Activated CD8-positive, alpha-beta T cell treated with anti-CD3 and anti-CD28 coated beads for 36 hours (primary cell): ENCODE results near the gene CTNNAL1. TPM values are rescaled to one million over a fixed set of nuclear protein-coding genes. Genes with fewer than 3 reads are reported as not detected.
A peak's percentile ranks its signal among the peaks of the same experiment; 100 is the strongest.

Experiments
- ATAC-seq: fragments of 200-7000 bp; cut with Tn5 transposase; one replicate; pipeline ENCODE4 v1.10.0; 2021; ENCODE audit warnings: mild to moderate bottlenecking, moderate library complexity
- CTCF ChIA-PET: fragments of 350-600 bp; sonication (Branson Sonifier 250); formaldehyde crosslinking; loops from one replicate; lab custom pipeline; 2021; ENCODE audit warnings: antibody characterized with exemption; lab: Charles Lee
- POLR2A ChIA-PET: fragments of 350-600 bp; sonication (Branson Sonifier 250); formaldehyde crosslinking; loops from one replicate; lab custom pipeline; 2021; ENCODE audit warnings: antibody characterized with exemption; lab: Charles Lee
- DNase-seq: peaks from one replicate; pipeline ENCODE4 v3.0.0-alpha.2; 2020
- H3K27ac Mint-ChIP-seq: one replicate; pipeline ENCODE4 v1.8.0; 2021; ENCODE audit warnings: mild to moderate bottlenecking, mixed read lengths
- H3K27me3 Mint-ChIP-seq: one replicate; pipeline ENCODE4 v1.8.0; 2021; ENCODE audit warnings: mixed read lengths
- H3K36me3 Mint-ChIP-seq: one replicate; pipeline ENCODE4 v1.8.0; 2021; ENCODE audit warnings: low read depth, mixed read lengths
- H3K4me1 Mint-ChIP-seq: one replicate; pipeline ENCODE4 v1.8.0; 2021; ENCODE audit warnings: low read depth, mixed read lengths
- H3K4me3 Mint-ChIP-seq: one replicate; pipeline ENCODE4 v1.8.0; 2021; ENCODE audit warnings: mild to moderate bottlenecking, moderate library complexity, mixed read lengths
- H3K9me3 Mint-ChIP-seq: one replicate; pipeline ENCODE4 v1.8.0; 2021; ENCODE audit warnings: mixed read lengths
- intact Hi-C: fragments of 100-400 bp; cut with micrococcal nuclease; formaldehyde crosslinking; loops from one replicate; pipeline ENCODE4 v1.10.0; 2022
- total RNA-seq, 2 experiments: library from RNA; stranded (reverse); gene quantifications; one replicate each; pipeline ENCODE4 v1.2.3, GENCODE V29; 2021
- TF ChIP-seq, protein P1 (sequence below): fragments of 200-600 bp; IDR thresholded peaks from one replicate; pipeline ENCODE4 v1.8.0; 2022; ENCODE audit warnings: antibody characterized with exemption, mild to moderate bottlenecking

The CTNNAL1 gene
- total RNA-seq, 2 experiments from 2014 or later = 24.1 to 26.0 TPM

DNA sequence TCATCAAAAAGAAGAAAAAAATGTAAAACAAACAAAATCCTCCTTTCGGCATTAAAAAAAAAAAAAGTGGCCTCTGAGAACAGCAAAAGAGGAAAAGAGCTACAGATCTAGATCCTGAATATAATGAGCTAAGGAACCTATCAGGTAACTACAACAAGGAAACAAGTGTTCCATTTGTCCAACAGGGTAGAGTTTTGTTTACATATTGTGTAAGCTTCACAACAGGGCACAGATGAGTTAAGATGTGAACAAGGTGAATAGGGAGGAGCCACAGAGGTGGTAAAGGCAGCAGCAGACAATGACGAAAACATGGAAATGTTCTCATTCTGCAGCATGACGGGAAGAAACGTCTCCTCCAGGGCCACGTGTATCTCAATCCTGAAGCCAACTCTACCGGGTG lies 93.8 kb downstream of the CTNNAL1 start:
- peaks cover 34% of the 10 kb centered on the region for H3K36me3 Mint-ChIP-seq
- H3K27me3 Mint-ChIP-seq = no peaks in the 10 kb centered on the region
- ATAC-seq (no peak), DNase-seq (no peak)
- H3K9me3 Mint-ChIP-seq = no peaks in the 10 kb centered on the region
- CTCF ChIA-PET = no interaction called here
- TF ChIP-seq, protein P1, sequence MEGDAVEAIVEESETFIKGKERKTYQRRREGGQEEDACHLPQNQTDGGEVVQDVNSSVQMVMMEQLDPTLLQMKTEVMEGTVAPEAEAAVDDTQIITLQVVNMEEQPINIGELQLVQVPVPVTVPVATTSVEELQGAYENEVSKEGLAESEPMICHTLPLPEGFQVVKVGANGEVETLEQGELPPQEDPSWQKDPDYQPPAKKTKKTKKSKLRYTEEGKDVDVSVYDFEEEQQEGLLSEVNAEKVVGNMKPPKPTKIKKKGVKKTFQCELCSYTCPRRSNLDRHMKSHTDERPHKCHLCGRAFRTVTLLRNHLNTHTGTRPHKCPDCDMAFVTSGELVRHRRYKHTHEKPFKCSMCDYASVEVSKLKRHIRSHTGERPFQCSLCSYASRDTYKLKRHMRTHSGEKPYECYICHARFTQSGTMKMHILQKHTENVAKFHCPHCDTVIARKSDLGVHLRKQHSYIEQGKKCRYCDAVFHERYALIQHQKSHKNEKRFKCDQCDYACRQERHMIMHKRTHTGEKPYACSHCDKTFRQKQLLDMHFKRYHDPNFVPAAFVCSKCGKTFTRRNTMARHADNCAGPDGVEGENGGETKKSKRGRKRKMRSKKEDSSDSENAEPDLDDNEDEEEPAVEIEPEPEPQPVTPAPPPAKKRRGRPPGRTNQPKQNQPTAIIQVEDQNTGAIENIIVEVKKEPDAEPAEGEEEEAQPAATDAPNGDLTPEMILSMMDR = no peak
- H3K4me1 Mint-ChIP-seq = no peaks in the 10 kb centered on the region
- POLR2A ChIA-PET = no interaction called here
- intact Hi-C loops = no loop called here
- H3K4me3 Mint-ChIP-seq = no peak overlapping the region
- H3K27ac Mint-ChIP-seq = no peak overlapping the region

DNA sequence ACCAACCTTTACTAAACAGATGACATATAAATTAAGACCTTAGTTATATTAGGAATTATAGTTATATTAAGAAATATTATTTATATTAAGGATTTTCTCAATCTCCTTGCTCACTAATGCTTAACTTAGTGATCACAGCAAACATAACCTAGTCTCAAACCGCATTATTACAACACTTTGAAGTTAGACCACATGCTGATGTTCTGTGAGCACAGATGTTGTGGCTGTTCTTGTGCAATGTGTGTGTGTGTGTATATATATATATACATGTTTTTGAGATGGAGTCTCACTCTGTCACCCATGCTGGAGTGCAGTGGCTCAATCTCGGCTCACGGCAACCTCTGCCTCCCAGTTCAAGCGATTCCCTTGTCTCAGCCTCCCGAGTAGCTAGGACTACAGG lies 99.9 kb downstream of the CTNNAL1 start:
- Mint-ChIP-seq H3K4me1 (peaks cover 9% of the 10 kb centered on the region), H3K27ac (no peak overlapping the region)
- intact Hi-C loops = no loop called here

DNA sequence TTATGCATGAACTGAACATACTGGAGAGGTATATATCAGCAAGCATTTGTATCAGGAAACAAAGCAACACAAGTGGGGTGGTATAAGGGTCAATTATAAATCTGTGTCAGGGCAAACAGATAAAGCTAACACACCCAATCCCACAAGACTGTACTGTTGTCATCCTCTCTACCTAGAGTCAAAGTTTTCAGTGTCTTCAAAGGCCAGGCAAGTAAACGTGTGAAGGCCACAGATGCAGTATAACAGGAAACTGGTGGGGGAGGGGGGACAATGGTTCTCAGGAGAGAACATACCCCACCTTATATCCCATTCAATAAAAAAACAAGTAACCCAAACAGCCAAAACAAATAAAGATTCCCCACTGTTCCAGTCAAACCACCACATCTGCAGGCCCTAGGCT lies 101.5 kb downstream of the CTNNAL1 start:
- Mint-ChIP-seq H3K9me3 (no peaks in the 10 kb centered on the region), H3K27ac (peak overlapping the region; percentile 65), H3K4me3 (no peak overlapping the region), H3K4me1 (peaks cover 9% of the 10 kb centered on the region), H3K27me3 (no peaks in the 10 kb centered on the region), H3K36me3 (peaks cover 45% of the 10 kb centered on the region)
- peak; percentile 3 for DNase-seq
- POLR2A ChIA-PET = interaction anchor here (0.6 kb wide), 1 partner anchor 12 kb away, joined by 3 read pairs; no protein-coding TSS in a partner anchor
- intact Hi-C loops = no loop called here
- TF ChIP-seq, protein P1 = no peak
- CTCF ChIA-PET = no interaction called here
- no peak for ATAC-seq

More for the DNA sequence above, 99.9 kb downstream of the CTNNAL1 start:
- H3K9me3 Mint-ChIP-seq = no peaks in the 10 kb centered on the region
- ATAC-seq (no peak), DNase-seq (no peak)
- TF ChIP-seq, protein P1 = no peak
- POLR2A ChIA-PET = no interaction called here
- CTCF ChIA-PET = interaction anchor here (1.0 kb wide), 1 partner anchor 41 kb away, joined by 3 read pairs; no protein-coding TSS in a partner anchor
- H3K27me3 Mint-ChIP-seq = no peaks in the 10 kb centered on the region
- H3K36me3 Mint-ChIP-seq = peaks cover 41% of the 10 kb centered on the region
- H3K4me3 Mint-ChIP-seq = no peak overlapping the region

DNA sequence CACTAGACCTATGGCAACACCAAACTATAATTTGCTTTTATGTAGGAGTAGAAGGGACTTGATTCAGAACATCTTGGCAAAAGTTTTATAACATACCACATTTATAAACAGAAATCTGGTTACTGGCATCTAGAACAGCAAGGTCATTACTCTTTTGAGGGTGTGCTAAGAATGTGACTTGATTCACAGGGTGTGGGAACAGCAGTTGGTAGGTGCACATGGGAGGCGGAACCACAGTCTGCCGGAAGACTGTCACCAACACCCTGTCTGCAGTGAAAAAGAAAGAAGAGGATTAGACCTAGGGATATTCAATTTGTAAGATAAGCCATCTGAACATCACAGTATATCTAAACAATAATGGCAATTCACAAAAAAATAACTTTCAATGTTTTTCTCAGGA lies 102.4 kb downstream of the CTNNAL1 start:
- intact Hi-C loops = no loop called here
- no peak for ATAC-seq
- no peak for DNase-seq
- ChIA-PET POLR2A (no interaction called here), CTCF (interaction anchor here (1.3 kb wide), 1 partner anchor 11 kb away, joined by 5 read pairs; no protein-coding TSS in a partner anchor)
- TF ChIP-seq, protein P1 = no peak
- H3K36me3 Mint-ChIP-seq = peaks cover 43% of the 10 kb centered on the region
- peak overlapping the region; percentile 37 for H3K27ac Mint-ChIP-seq
- peaks cover 9% of the 10 kb centered on the region for H3K4me1 Mint-ChIP-seq
- no peak overlapping the region for H3K4me3 Mint-ChIP-seq
- no peaks in the 10 kb centered on the region for H3K27me3 Mint-ChIP-seq
- no peaks in the 10 kb centered on the region for H3K9me3 Mint-ChIP-seq

DNA sequence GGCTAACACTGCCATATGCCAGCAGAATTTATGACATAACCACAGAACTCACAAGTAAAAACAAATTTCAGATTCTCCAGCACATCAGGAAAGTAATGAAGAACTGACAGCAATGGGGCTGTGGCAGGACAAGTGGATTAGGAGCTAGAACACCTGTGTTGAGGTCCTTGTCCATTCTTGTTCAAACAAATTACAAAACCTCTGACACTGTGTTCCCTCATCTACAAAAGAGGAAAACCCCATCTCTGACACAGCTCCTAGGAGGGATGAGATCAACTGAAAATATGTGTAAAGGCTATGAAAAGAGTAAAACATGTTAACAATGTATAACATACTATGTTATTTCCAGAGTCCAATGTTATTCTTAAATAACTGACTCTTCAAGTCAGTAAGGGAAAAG lies 102.9 kb downstream of the CTNNAL1 start:
- H3K4me3 Mint-ChIP-seq = no peak overlapping the region
- DNase-seq = no peak
- ChIA-PET POLR2A (no interaction called here), CTCF (interaction anchor here (0.9 to 1.3 kb wide), 2 partner anchors 11 to 16 kb away, joined by 3 to 5 read pairs; no protein-coding TSS in a partner anchor)
- ATAC-seq = no peak
- intact Hi-C loops = no loop called here
- H3K27me3 Mint-ChIP-seq = no peaks in the 10 kb centered on the region
- TF ChIP-seq, protein P1 = no peak
- H3K9me3 Mint-ChIP-seq = no peaks in the 10 kb centered on the region
- peaks cover 9% of the 10 kb centered on the region for H3K4me1 Mint-ChIP-seq
- peaks cover 42% of the 10 kb centered on the region for H3K36me3 Mint-ChIP-seq
- no peak overlapping the region for H3K27ac Mint-ChIP-seq
